ENCODE results near the gene TUBB2A. TPM values are rescaled to one million over a fixed set of nuclear protein-coding genes. Genes with fewer than 3 reads are reported as not detected.

TUBB2A gene
- total and polyA plus RNA-seq, 2 of the 13 experiments (the other 11 are each of a cell fraction or from before 2014, with no cell fraction given): 35.3 to 106 TPM

GRCh38 chr6:3137057-3137777 is 20.1 kb downstream of the TUBB2A start (continued):
- TF ChIP-seq UBTF (CRISPR knock-in tag; IDR thresholded peaks at IDR 0.05) (peak; percentile 37; the same call in 1 of the 2 replicates), ZNF841 (CRISPR knock-in tag; IDR thresholded peaks at IDR 0.05; ENCODE audit: borderline replicate concordance) (no peak), ZBTB1 (CRISPR knock-in tag; IDR thresholded peaks at IDR 0.05; ENCODE audit: borderline replicate concordance) (no peak), MYNN (CRISPR knock-in tag; IDR thresholded peaks at IDR 0.05; ENCODE audit: low read depth) (no peak), KAT8 (CRISPR knock-in tag; IDR thresholded peaks at IDR 0.05) (no peak), DMTF1 (CRISPR knock-in tag; IDR thresholded peaks at IDR 0.05) (no peak), TBX3 (IDR thresholded peaks at IDR 0.05; ENCODE audit: borderline replicate concordance) (no peak), SNAI1 (CRISPR knock-in tag; IDR thresholded peaks at IDR 0.05; ENCODE audit: borderline replicate concordance) (no peak), ZMYM2 (CRISPR knock-in tag; IDR thresholded peaks at IDR 0.05) (no peak), ZNF567 (CRISPR knock-in tag; IDR thresholded peaks at IDR 0.05; ENCODE audit: borderline replicate concordance) (no peak), ZNF777 (CRISPR knock-in tag; IDR thresholded peaks at IDR 0.05) (no peak), SKI (IDR thresholded peaks at IDR 0.05; ENCODE audit: partially characterized antibody) (no peak), ZFP36L1 (CRISPR knock-in tag; IDR thresholded peaks at IDR 0.05) (no peak), NCOA2 (CRISPR knock-in tag; IDR thresholded peaks at IDR 0.05) (no peak), ZNF460 (CRISPR knock-in tag; IDR thresholded peaks at IDR 0.05; ENCODE audit: borderline replicate concordance) (no peak), STAT6 (CRISPR knock-in tag; IDR thresholded peaks at IDR 0.05; ENCODE audit: borderline replicate concordance) (no peak), ZNF251 (CRISPR knock-in tag; IDR thresholded peaks at IDR 0.05) (no peak), ZNF30 (CRISPR knock-in tag; IDR thresholded peaks at IDR 0.05) (no peak), FOXA1 (IDR thresholded peaks at IDR 0.05) (no peak), FOXA1 (CRISPR knock-in tag; IDR thresholded peaks at IDR 0.05) (no peak), MXI1 (IDR thresholded peaks at IDR 0.05; ENCODE audit: borderline replicate concordance, low read depth, low read length) (no peak), DBP (CRISPR knock-in tag; IDR thresholded peaks at IDR 0.05; ENCODE audit: not compliant biosample characterization) (no peak)

Data from HepG2 (cell line).